GM12878 (cell line): ENCODE results near the gene CAMK4. TPM values are rescaled to one million over a fixed set of nuclear protein-coding genes. Genes with fewer than 3 reads are reported as not detected.

ENCODE experiments used
- ATAC-seq: fragments of 200-7000 bp; cut with Tn5 transposase; 3 replicates; pipeline ENCODE4 v1.9.1; 2020; ENCODE audit warnings: mild to moderate bottlenecking, moderate library complexity
- BruUV-seq: library from RNA; stranded (reverse); fragments of 400-500 nt; replicated peaks from 2 replicates; lab custom pipeline; 2021; lab: Mats Ljungman, UMichigan
- CTCF ChIA-PET: fragments of 300-600 bp; sonication (Branson Sonifier 250); formaldehyde crosslinking; extraction: SDS; loops from one replicate; lab custom pipeline; 2021; ENCODE audit warnings: inconsistent platforms; lab: Yijun Ruan, JAX
- POLR2A ChIA-PET: fragments of 350-600 bp; formaldehyde crosslinking; extraction: SDS; loops from one replicate; lab custom pipeline; 2021; ENCODE audit warnings: inconsistent platforms; lab: Charles Lee
- RAD21 ChIA-PET: fragments of 300-600 bp; sonication (Branson Sonifier 250); formaldehyde crosslinking; loops from one replicate; lab custom pipeline; 2023; ENCODE audit warnings: antibody characterized with exemption; ENCODE audit not compliant: unreplicated experiment; lab: Charles Lee
- SMC1A ChIA-PET: fragments of 300-600 bp; sonication (Branson Sonifier 250); formaldehyde crosslinking; loops from one replicate; lab custom pipeline; 2023; ENCODE audit not compliant: unreplicated experiment, uncharacterized antibody; lab: Charles Lee
- DNase-seq: peaks from one replicate; pipeline ENCODE4 v3.0.0-alpha.2; 2011; ENCODE audit warnings: low read depth, low spot score
- FAIRE-seq: peaks from 3 replicates; lab custom pipeline; 2011; peaks lifted over from hg19 to GRCh38; lab: Jason Lieb, UNC
- H2AFZ ChIP-seq: 2 replicates; pipeline ENCODE4 v1.6.0; 2011; ENCODE audit warnings: low read depth, low read length, control low read depth; ENCODE audit not compliant: control insufficient read depth
- H3K27ac ChIP-seq: 2 replicates; pipeline ENCODE4 v1.5.1; 2011; ENCODE audit warnings: control low read depth; ENCODE audit not compliant: control insufficient read depth, insufficient read depth
- H3K27me3 ChIP-seq, 2 experiments: replicated peaks in 1 of 2; 2 replicates each; pipeline versions ENCODE4 v1.6.0 to v1.6.1; 2011; ENCODE audit warnings: low read length in 1 of 2; ENCODE audit not compliant: control insufficient read depth in 2 of 2, insufficient read depth in 2 of 2
- H3K36me3 ChIP-seq, 2 experiments: 2 replicates each; pipeline ENCODE4 v1.5.1; 2011; ENCODE audit warnings: low read length in 1 of 2; ENCODE audit not compliant: control insufficient read depth in 2 of 2, insufficient read depth in 2 of 2
- H3K4me1 ChIP-seq: 2 replicates; pipeline ENCODE4 v1.6.1; 2011; ENCODE audit warnings: mild to moderate bottlenecking, low read length, moderate library complexity, mixed read lengths; ENCODE audit not compliant: control insufficient read depth, insufficient read depth
- H3K4me2 ChIP-seq: 2 replicates; pipeline ENCODE4 v1.6.0; 2011; ENCODE audit warnings: control low read depth; ENCODE audit not compliant: control insufficient read depth, insufficient read depth
- H3K4me3 ChIP-seq: fragments of 200-600 bp; sonication (generic); 2 replicates; pipeline ENCODE4 v1.5.1; 2016
- H3K79me2 ChIP-seq: 2 replicates; pipeline ENCODE4 v1.6.0; 2011; ENCODE audit warnings: low read length; ENCODE audit not compliant: control insufficient read depth, insufficient read depth
- H3K9ac ChIP-seq: 2 replicates; pipeline ENCODE4 v1.8.0; 2011; ENCODE audit warnings: low read length, control low read depth, mixed read lengths; ENCODE audit not compliant: control insufficient read depth, insufficient read depth
- H3K9me3 ChIP-seq: replicated peaks from 3 replicates; pipeline ENCODE4 v1.5.1; 2011; ENCODE audit warnings: mild to moderate bottlenecking, low read length; ENCODE audit not compliant: control insufficient read depth, insufficient read depth
- H4K20me1 ChIP-seq: 2 replicates; pipeline ENCODE4 v1.6.0; 2011; ENCODE audit not compliant: control insufficient read depth, insufficient read depth
- E4F1 ChIP-seq: fragments of 450-650 bp; IDR thresholded peaks from 2 replicates; pipeline ENCODE4 v1.6.1; 2018; ENCODE audit warnings: borderline replicate concordance, mild to moderate bottlenecking; ENCODE audit not compliant: partially characterized antibody
- EED ChIP-seq: sonication (generic); IDR thresholded peaks from 2 replicates; pipeline ENCODE4 v1.6.1; 2016; ENCODE audit warnings: antibody characterized with exemption, low read depth
- GABPA ChIP-seq: IDR thresholded peaks from 2 replicates; pipeline ENCODE4 v1.6.1; 2014; ENCODE audit warnings: antibody characterized with exemption, low read depth, mild to moderate bottlenecking, inconsistent platforms
- IKZF2 ChIP-seq, 2 experiments: fragments of 450-650 bp; IDR thresholded peaks; 2 replicates each; pipeline ENCODE4 v1.6.1; 2017; ENCODE audit warnings: mild to moderate bottlenecking in 2 of 2, moderate library complexity in 2 of 2
- MEF2B ChIP-seq: fragments of 450-650 bp; IDR thresholded peaks from 2 replicates; pipeline ENCODE4 v1.6.1; 2018; ENCODE audit warnings: mild to moderate bottlenecking, moderate library complexity; ENCODE audit not compliant: partially characterized antibody, poor library complexity, severe bottlenecking
- RBBP5 ChIP-seq: fragments of 200-600 bp; sonication (generic); conservative IDR thresholded peaks from 2 replicates; pipeline ENCODE4 v1.6.1; 2016
- SIN3A ChIP-seq: IDR thresholded peaks from 2 replicates; pipeline ENCODE4 v1.6.1; 2012; ENCODE audit warnings: low read depth, low read length, improper control_type of control experiment
- SIX5 ChIP-seq: IDR thresholded peaks from 2 replicates; pipeline ENCODE4 v1.6.1; 2011; ENCODE audit warnings: mild to moderate bottlenecking, low read depth, low read length, moderate library complexity; ENCODE audit not compliant: severe bottlenecking
- SP1 ChIP-seq: IDR thresholded peaks from one replicate; pipeline ENCODE4 v1.6.1; 2011; ENCODE audit warnings: low read depth, low read length
- STAT1 ChIP-seq: fragments of 450-650 bp; conservative IDR thresholded peaks from 2 replicates; pipeline ENCODE4 v1.6.1; 2014; ENCODE audit warnings: antibody characterized with exemption, mild to moderate bottlenecking
- TBL1XR1 ChIP-seq: IDR thresholded peaks from 2 replicates; pipeline ENCODE4 v1.6.1; 2012; ENCODE audit warnings: low read depth, low read length, improper control_type of control experiment
- YY1 ChIP-seq: IDR thresholded peaks from 2 replicates; pipeline ENCODE4 v1.6.1; 2011; ENCODE audit warnings: low read depth, mild to moderate bottlenecking, low read length
- ZNF592 ChIP-seq: fragments of 450-650 bp; IDR thresholded peaks from 2 replicates; pipeline ENCODE4 v1.6.1; 2017; ENCODE audit warnings: mild to moderate bottlenecking, moderate library complexity
- WGBS: methylation state at CpG from one replicate; pipeline ENCODE4 v1.1.6; 2016; ENCODE audit warnings: low lambda C conversion rate; ENCODE audit not compliant: insufficient replicate concordance, insufficient coverage; ENCODE audit errors: missing lambda C conversion rate; 5-methylcytosine and 5-hydroxymethylcytosine counted together
- in situ Hi-C: fragments of 300-500 bp; cut with MboI; formaldehyde crosslinking; loops from 9 replicates; pipeline ENCODE4 v1.14.3; 2018; ENCODE audit warnings: mixed read lengths
- intact Hi-C: fragments of 100-400 bp; cut with micrococcal nuclease; formaldehyde crosslinking; loops from one replicate; pipeline ENCODE4 v1.14.2; 2022; ENCODE audit not compliant: unreplicated experiment
- polyA plus RNA-seq, 11 experiments: library from polyadenylated mRNA; depleted of rRNA in 4 of 11; unstranded in 6 of 11; stranded (reverse) in 5 of 11; fragments of >200 nt; fragmentation: Nextera tagmentation in 4 of 11; fragmentation: Illumina TruSeq in 1 of 11; extraction: Ambion mirVana in 4 of 11; extraction: Trizol in 1 of 11; gene quantifications; 1 replicate in 1 of 11; 2 replicates in 10 of 11; pipeline versions ENCODE4 v1.2.1 to v1.2.3, GENCODE V29; 2011 to 2016; ENCODE audit warnings: inconsistent platforms in 2 of 11, missing spikeins in 2 of 11, low read depth in 1 of 11
- total RNA-seq, 4 experiments: library from RNA; depleted of rRNA in 3 of 4; stranded (reverse); fragments of >200 nt in 3 of 4; fragmentation: Illumina TruSeq in 1 of 4; extraction: Trizol in 1 of 4; gene quantifications; 2 replicates each; pipeline versions ENCODE4 v1.2.1 to v1.2.3, GENCODE V29; 2013 to 2021
- TF ChIP-seq, protein P1 (sequence below): fragments of 450-650 bp; IDR thresholded peaks from 2 replicates; pipeline ENCODE4 v1.6.1; 2018; ENCODE audit warnings: mild to moderate bottlenecking, low read depth, moderate library complexity; ENCODE audit not compliant: partially characterized antibody

CAMK4 gene
- total and polyA plus RNA-seq, 10 of the 15 experiments (the other 5 are each of a cell fraction or from before 2014, with no cell fraction given) = 13.3 to 51.9 (median 35.3) TPM

- H3K27ac ChIP-seq = peak overlapping the region; percentile 54
- peak; percentile 81 for ATAC-seq
- H3K4me3 ChIP-seq = no peak overlapping the region
- intact Hi-C loops (loop anchor here (10.0 kb wide), 1 partner anchor 1007 kb away; no protein-coding TSS in a partner anchor), in situ Hi-C loops (loop anchor here (25.0 kb wide), 2 partner anchors 781 to 1444 kb away; partner anchors contain the start of genes SLC25A46 and TMEM232)
- SMC1A ChIA-PET = interaction anchor here (0.8 to 1.8 kb wide), 4 partner anchors 8 to 239 kb away, joined by 3 to 10 read pairs (median 4); no protein-coding TSS in a partner anchor
- peak; percentile 41 for FAIRE-seq
- peaks cover 2% of the 10 kb centered on the region for H3K79me2 ChIP-seq
- RAD21 ChIA-PET = interaction anchor here (1.4 to 1.6 kb wide), 2 partner anchors 10 to 45 kb away, joined by 3 to 6 read pairs; no protein-coding TSS in a partner anchor
- no TSS peak for BruUV-seq
- H3K4me1 ChIP-seq = peaks cover 19% of the 10 kb centered on the region
- H2AFZ ChIP-seq = peak overlapping the region; percentile 74
- POLR2A ChIA-PET = interaction anchor here (0.5 to 2.2 kb wide), 6 partner anchors 9 to 432 kb away, joined by 3 to 8 read pairs (median 4); no protein-coding TSS in a partner anchor
- H3K36me3 ChIP-seq = no peaks in the 10 kb centered on the region
- CTCF ChIA-PET = interaction anchor here (1.1 to 7.7 kb wide), 4 partner anchors 10 to 657 kb away, joined by 3 to 80 read pairs (median 4); no protein-coding TSS in a partner anchor
- H3K9me3 ChIP-seq = no peaks in the 10 kb centered on the region; the same call in 2 of the 3 replicates
- H3K9ac ChIP-seq = no peak overlapping the region
- DNase-seq = peak; percentile 64
- H3K27me3 ChIP-seq = no peaks in the 10 kb centered on the region
- 71% methylated on average over 5 of the region's 5 CpGs for WGBS
- H3K4me2 ChIP-seq = peak overlapping the region; percentile 28; the same call in 1 of the 2 replicates
- H4K20me1 ChIP-seq = no peaks in the 10 kb centered on the region
- TF ChIP-seq TBL1XR1 (no peak), YY1 (no peak), ZNF592 (no peak), MEF2B (peak; percentile 36), IKZF2 (IDR thresholded peaks at IDR 0.05) (peak; percentile 86 to 88), E4F1 (no peak), STAT1 (no peak), EED (peak; percentile 65; the same call in 1 of the 2 replicates), SP1 (peak; percentile 5), GABPA (no peak), SIN3A (no peak), RBBP5 (no peak), SIX5 (no peak)
- TF ChIP-seq, protein P1, sequence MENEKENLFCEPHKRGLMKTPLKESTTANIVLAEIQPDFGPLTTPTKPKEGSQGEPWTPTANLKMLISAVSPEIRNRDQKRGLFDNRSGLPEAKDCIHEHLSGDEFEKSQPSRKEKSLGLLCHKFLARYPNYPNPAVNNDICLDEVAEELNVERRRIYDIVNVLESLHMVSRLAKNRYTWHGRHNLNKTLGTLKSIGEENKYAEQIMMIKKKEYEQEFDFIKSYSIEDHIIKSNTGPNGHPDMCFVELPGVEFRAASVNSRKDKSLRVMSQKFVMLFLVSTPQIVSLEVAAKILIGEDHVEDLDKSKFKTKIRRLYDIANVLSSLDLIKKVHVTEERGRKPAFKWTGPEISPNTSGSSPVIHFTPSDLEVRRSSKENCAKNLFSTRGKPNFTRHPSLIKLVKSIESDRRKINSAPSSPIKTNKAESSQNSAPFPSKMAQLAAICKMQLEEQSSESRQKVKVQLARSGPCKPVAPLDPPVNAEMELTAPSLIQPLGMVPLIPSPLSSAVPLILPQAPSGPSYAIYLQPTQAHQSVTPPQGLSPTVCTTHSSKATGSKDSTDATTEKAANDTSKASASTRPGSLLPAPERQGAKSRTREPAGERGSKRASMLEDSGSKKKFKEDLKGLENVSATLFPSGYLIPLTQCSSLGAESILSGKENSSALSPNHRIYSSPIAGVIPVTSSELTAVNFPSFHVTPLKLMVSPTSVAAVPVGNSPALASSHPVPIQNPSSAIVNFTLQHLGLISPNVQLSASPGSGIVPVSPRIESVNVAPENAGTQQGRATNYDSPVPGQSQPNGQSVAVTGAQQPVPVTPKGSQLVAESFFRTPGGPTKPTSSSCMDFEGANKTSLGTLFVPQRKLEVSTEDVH = no peak
Measured at GRCh38 chr5:111517853-111518501, 293.8 kb downstream of the CAMK4 start.
